PC-9 (cell line): ENCODE measurements around the gene PRAMEF9. TPM values are rescaled to one million over a fixed set of nuclear protein-coding genes. Genes with fewer than 3 reads are reported as not detected.
"Not testable (repeated sequence)": the region's sequence is repeated elsewhere in the genome, so short reads cannot be mapped to it uniquely, and the experiment has no call there.

ENCODE experiments used
- BruUV-seq: library from RNA; stranded (reverse); fragments of 400-500 nt; replicated peaks from 2 replicates; lab custom pipeline; 2021; lab: Mats Ljungman, UMichigan
- CTCF ChIA-PET: fragments of 300-600 bp; sonication (Branson Sonifier 250); formaldehyde crosslinking; loops from one replicate; lab custom pipeline; 2022; ENCODE audit warnings: antibody characterized with exemption; lab: Charles Lee
- POLR2A ChIA-PET: fragments of 300-600 bp; sonication (Branson Sonifier 250); formaldehyde crosslinking; loops from one replicate; lab custom pipeline; 2022; ENCODE audit warnings: antibody characterized with exemption; ENCODE audit not compliant: unreplicated experiment; lab: Charles Lee
- DNase-seq, 2 experiments: peaks; one replicate each; pipeline versions ENCODE4 v3.0.0 to v3.0.0-alpha.2; 2015 to 2022; ENCODE audit warnings: mixed read lengths in 1 of 2
- H2AFZ ChIP-seq: fragments of 200-600 bp; sonication (generic); 2 replicates; pipeline ENCODE4 v1.8.1; 2017; ENCODE audit warnings: antibody characterized with exemption
- H3F3A ChIP-seq: fragments of 200-600 bp; sonication (generic); 2 replicates; pipeline ENCODE4 v1.8.1; 2017; ENCODE audit warnings: antibody characterized with exemption, mild to moderate bottlenecking, low read depth; ENCODE audit not compliant: insufficient read depth
- H3K27ac ChIP-seq: fragments of 200-600 bp; sonication (generic); 2 replicates; pipeline ENCODE4 v1.6.1; 2016; ENCODE audit warnings: mixed run types
- H3K27me3 ChIP-seq: fragments of 200-600 bp; sonication (generic); 2 replicates; pipeline ENCODE4 v1.6.1; 2016; ENCODE audit warnings: low read depth, mixed run types; ENCODE audit not compliant: insufficient read depth
- H3K36me3 ChIP-seq: fragments of 200-600 bp; sonication (generic); 2 replicates; pipeline ENCODE4 v1.6.1; 2016; ENCODE audit warnings: low read depth, mixed run types
- H3K4me1 ChIP-seq: fragments of 200-600 bp; sonication (generic); replicated peaks from 2 replicates; pipeline ENCODE4 v1.6.1; 2016; ENCODE audit warnings: mixed run types; ENCODE audit not compliant: insufficient read depth
- H3K4me2 ChIP-seq: fragments of 200-600 bp; sonication (generic); 2 replicates; pipeline ENCODE4 v1.6.1; 2017; ENCODE audit warnings: mixed run types
- H3K4me3 ChIP-seq: fragments of 200-600 bp; sonication (generic); 2 replicates; pipeline ENCODE4 v1.6.1; 2016; ENCODE audit warnings: mixed run types
- H3K79me2 ChIP-seq: fragments of 200-600 bp; sonication (generic); 2 replicates; pipeline ENCODE4 v1.6.1; 2017; ENCODE audit warnings: low read depth, mixed run types
- H3K9me2 ChIP-seq: fragments of 200-600 bp; sonication (generic); 2 replicates; pipeline ENCODE4 v1.8.1; 2017; ENCODE audit warnings: mild to moderate bottlenecking; ENCODE audit not compliant: insufficient read depth
- H3K9me3 ChIP-seq: fragments of 200-600 bp; sonication (generic); 2 replicates; pipeline ENCODE4 v1.8.1; 2016; ENCODE audit warnings: low read depth; ENCODE audit not compliant: insufficient read depth
- H4K20me1 ChIP-seq: fragments of 200-600 bp; sonication (generic); 2 replicates; pipeline ENCODE4 v1.8.1; 2017; ENCODE audit not compliant: insufficient read depth
- EZH2 ChIP-seq: fragments of 200-600 bp; sonication (generic); IDR thresholded peaks from 2 replicates; pipeline ENCODE4 v1.8.0; 2017; ENCODE audit warnings: antibody characterized with exemption, low read depth
- intact Hi-C: fragments of 100-400 bp; cut with micrococcal nuclease; formaldehyde crosslinking; loops from one replicate; pipeline ENCODE4 v1.10.0; 2022; ENCODE audit not compliant: unreplicated experiment
- total RNA-seq: library from RNA; stranded (reverse); gene quantifications from 2 replicates; pipeline ENCODE4 v1.2.3, GENCODE V29; 2021
- TF ChIP-seq, protein P1 (sequence below): fragments of 200-600 bp; sonication (generic); conservative IDR thresholded peaks from 2 replicates; pipeline ENCODE4 v1.6.1; 2017; ENCODE audit warnings: mixed run types, antibody characterized with exemption, mild to moderate bottlenecking, moderate library complexity

The PRAMEF9 gene
- total RNA-seq, 1 experiment from 2014 or later, result not detected

DNA sequence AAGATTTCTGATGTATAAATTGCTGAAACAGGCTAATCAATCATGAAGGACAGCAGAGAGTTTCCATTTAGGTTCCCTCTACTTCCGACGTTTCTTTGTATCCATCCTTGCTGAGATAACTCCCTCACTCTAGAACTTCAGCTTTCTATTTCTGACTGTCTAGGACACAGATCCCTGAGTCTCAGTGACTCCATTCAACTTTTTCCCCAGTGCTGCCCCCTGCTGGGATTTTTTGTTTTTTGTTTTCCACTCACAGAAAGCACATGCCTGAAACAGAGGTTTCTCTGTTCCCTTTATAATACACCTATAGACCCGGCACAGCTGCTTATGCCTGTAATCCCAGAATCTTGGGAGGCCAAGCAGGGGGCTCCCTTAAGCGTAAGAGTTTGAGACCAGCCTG is 51.1 kb downstream of the PRAMEF9 start:
- H3K9me3 ChIP-seq, H3K4me2 ChIP-seq, H3K4me1 ChIP-seq, H3K9me2 ChIP-seq, intact Hi-C loops, BruUV-seq, H3F3A ChIP-seq, POLR2A ChIA-PET, H3K27me3 ChIP-seq, CTCF ChIA-PET, H3K4me3 ChIP-seq, DNase-seq, H3K27ac ChIP-seq, H4K20me1 ChIP-seq, H2AFZ ChIP-seq, H3K36me3 ChIP-seq, H3K79me2 ChIP-seq: not testable (repeated sequence)

DNA sequence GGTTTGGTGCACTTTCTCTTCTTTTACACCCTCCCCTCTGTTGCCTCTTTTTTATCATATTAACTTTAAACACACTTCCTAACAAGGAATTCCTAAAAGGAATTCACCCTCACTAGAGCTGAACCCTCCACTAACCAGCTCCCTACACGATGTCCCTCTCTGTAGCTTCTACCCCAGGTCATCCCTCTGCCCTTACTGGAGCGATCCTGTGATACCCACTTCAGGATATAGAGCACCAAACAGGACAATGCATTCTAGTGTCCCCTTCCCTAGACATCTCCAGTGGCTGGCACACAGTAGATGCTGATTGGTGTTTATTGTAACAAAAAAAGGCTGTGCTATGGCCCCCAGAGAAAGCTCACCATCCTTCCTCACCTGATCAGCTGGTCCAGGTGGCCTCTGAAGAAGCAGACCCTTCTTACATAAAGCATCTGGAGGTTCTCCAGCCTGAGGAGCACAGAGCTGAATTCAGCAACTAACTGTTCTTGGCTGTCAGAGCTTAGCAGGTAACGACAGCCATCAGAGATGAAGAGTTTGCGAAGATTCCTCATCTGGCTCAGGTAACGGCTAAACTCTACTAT is 52.9 kb downstream of the PRAMEF9 start:
- H3K36me3 ChIP-seq, result no peaks in the 10 kb centered on the region
- CTCF ChIA-PET, result no interaction called here
- no peak overlapping the region for H3K4me2 ChIP-seq
- no peak overlapping the region for H2AFZ ChIP-seq
- intact Hi-C loops, result no loop called here
- H3K79me2 ChIP-seq, result no peaks in the 10 kb centered on the region
- H3F3A ChIP-seq, result no peaks in the 10 kb centered on the region
- BruUV-seq, result no TSS peak
- H3K27me3 ChIP-seq, result peaks cover 7% of the 10 kb centered on the region
- POLR2A ChIA-PET, result no interaction called here
- H3K4me3 ChIP-seq, result no peak overlapping the region
- H3K9me2 ChIP-seq, result no peaks in the 10 kb centered on the region
- no peaks in the 10 kb centered on the region for H4K20me1 ChIP-seq
- no peaks in the 10 kb centered on the region for H3K4me1 ChIP-seq
- H3K27ac ChIP-seq, result no peak overlapping the region
- TF ChIP-seq EZH2, result no peak
- TF ChIP-seq, protein P1, sequence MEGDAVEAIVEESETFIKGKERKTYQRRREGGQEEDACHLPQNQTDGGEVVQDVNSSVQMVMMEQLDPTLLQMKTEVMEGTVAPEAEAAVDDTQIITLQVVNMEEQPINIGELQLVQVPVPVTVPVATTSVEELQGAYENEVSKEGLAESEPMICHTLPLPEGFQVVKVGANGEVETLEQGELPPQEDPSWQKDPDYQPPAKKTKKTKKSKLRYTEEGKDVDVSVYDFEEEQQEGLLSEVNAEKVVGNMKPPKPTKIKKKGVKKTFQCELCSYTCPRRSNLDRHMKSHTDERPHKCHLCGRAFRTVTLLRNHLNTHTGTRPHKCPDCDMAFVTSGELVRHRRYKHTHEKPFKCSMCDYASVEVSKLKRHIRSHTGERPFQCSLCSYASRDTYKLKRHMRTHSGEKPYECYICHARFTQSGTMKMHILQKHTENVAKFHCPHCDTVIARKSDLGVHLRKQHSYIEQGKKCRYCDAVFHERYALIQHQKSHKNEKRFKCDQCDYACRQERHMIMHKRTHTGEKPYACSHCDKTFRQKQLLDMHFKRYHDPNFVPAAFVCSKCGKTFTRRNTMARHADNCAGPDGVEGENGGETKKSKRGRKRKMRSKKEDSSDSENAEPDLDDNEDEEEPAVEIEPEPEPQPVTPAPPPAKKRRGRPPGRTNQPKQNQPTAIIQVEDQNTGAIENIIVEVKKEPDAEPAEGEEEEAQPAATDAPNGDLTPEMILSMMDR, result no peak
- no peaks in the 10 kb centered on the region for H3K9me3 ChIP-seq
- no peak for DNase-seq

DNA sequence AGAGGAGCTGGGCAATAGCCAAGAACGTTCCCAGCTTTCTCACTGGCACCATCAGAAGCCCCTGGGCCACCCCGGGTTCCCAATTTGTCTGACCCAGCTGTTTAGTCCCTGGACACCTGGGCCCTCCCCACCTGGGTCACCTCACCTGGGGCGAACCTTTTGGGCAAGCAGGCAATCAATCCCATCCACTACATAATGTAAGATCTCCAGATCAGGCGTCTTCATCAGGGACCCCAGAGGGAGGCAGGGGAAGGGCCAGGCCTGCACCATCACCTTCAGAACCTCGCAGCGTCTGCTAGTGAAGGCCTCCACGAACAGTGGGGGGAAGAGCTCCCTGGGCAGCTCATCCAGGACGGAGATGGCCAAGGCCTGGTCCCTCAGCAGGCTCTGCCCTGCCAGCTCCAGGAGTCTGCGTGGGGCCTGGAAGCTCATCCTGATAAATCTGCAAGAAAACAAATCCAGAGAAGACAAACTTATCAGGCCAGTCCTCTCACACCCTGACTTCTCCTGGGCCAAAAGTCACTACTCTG is 54.1 kb downstream of the PRAMEF9 start, which contains the start of gene PRAMEF18:
PRAMEF18 (minus strand) TSS at position 480 of the 530 bp plus-strand sequence; CDS start at position 432, 48 bp downstream.
- H3K9me3 ChIP-seq, H3F3A ChIP-seq, CTCF ChIA-PET, H3K9me2 ChIP-seq, intact Hi-C loops, H3K4me3 ChIP-seq, DNase-seq, H4K20me1 ChIP-seq, H2AFZ ChIP-seq, H3K4me2 ChIP-seq, POLR2A ChIA-PET, H3K4me1 ChIP-seq, H3K79me2 ChIP-seq, H3K27me3 ChIP-seq, H3K36me3 ChIP-seq, BruUV-seq, H3K27ac ChIP-seq: not testable (repeated sequence)

DNA sequence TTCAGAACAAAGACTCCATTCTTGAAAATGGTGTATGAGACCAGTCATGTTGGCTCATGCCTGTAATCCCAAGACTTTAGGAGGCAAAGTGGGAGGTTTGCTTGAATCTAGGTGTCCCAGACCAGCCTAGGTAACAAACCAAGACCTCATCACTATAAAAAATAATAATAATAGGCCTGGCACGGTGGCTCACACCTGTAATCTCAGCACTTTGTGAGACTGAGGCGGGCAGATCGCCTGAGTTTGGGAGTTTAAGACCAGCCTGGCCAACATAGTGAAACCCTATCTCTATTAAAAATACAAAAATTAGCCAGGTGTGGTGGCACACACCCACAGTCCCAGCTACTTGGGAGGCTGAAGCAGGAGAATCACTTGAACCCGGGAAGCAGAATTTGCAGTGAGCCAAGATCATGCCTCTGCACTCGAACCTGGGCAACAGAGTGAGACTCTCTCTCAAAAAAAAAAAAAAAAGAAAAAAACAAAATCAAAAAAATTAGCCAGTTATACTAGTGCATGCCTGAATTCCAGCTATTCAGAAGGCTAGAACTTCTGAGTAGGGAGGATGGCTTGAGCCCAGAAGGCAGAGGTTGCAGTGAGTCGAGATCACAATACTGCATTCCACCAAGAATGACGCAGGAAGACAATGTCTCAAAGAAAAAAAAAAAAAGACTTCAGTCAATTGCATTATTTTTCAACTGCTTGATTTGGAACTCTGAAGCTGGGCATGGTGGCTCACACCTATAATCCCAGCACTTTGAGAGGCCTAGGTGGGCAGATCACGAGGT is 55.8 kb downstream of the PRAMEF9 start:
- BruUV-seq, H3K4me1 ChIP-seq, H3K27me3 ChIP-seq, H3K4me2 ChIP-seq, H2AFZ ChIP-seq, H3K4me3 ChIP-seq, H3K9me2 ChIP-seq, H3K27ac ChIP-seq, CTCF ChIA-PET, H3K79me2 ChIP-seq, DNase-seq, H3F3A ChIP-seq, intact Hi-C loops, POLR2A ChIA-PET, H3K36me3 ChIP-seq, H4K20me1 ChIP-seq, H3K9me3 ChIP-seq: not testable (repeated sequence)
